HG03025 (cell line): ENCODE data around the gene GUCY2C.
A peak's percentile ranks its signal among the peaks of the same experiment; 100 is the strongest.

Experiments
- ATAC-seq: cut with Tn5 transposase; IDR thresholded peaks from one replicate; pipeline ENCODE4 v1.9.1; 2021; ENCODE audit warnings: mild to moderate bottlenecking, moderate library complexity; ENCODE audit not compliant: unreplicated experiment, low FRiP score

The GUCY2C gene

DNA sequence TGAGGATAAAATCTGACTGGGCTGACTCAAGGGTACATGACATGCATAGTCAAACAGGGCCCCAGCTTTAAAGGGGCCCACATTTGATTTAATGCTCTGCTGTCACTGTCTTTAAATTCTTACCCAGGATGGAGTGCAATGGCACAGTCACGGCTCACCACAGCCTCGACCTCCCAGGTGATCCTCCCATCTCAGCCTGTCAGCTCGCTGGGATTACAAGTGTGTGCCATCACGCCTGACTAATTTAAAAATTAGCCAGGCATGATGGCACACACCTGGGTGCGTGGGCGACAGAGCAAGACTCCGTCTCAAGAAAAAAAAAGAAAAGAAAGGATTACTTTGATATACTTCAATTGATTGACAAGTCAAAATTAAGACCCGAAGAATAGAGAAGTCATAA is 119.5 kb downstream of the GUCY2C start:
- peak; percentile 26 for ATAC-seq

DNA sequence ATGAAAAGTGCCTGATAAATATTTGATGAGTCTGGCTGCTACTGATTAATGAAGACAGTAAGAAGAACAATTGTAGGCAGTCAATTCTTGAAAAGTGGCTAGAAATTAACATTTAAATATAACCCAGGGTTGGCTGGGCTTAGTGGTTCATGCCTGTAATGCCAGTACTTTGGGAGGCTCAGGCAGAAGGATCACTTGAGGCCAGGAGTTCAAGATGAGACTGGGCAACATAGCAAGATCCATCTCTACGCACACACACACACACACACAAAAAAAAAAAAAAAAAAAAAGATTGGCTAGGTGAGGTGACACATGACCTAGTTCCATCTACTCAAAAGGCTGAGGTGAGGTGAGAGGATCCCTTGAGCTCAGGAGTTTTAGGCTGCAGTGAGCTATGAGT is 120.8 kb downstream of the GUCY2C start:
- no peak for ATAC-seq

DNA sequence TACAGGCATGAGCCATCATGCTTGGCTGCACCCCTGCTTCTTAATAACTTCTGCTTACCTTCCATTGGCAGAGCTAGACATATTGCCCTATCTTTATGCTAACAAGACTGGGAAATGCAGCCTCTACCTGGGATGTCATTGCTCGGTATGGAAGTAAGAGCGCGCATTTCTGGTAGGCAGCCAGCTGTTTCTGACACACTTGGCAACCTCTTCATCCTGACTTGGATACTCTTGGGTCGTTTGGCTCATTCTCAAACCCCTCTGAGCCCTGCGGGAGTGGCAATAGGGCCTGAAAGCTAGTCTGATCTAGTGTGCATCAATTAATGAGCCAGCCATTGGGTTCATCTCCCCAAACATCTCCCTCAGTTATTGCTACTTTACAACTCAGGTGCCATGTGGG is 123.3 kb downstream of the GUCY2C start:
- no peak for ATAC-seq

DNA sequence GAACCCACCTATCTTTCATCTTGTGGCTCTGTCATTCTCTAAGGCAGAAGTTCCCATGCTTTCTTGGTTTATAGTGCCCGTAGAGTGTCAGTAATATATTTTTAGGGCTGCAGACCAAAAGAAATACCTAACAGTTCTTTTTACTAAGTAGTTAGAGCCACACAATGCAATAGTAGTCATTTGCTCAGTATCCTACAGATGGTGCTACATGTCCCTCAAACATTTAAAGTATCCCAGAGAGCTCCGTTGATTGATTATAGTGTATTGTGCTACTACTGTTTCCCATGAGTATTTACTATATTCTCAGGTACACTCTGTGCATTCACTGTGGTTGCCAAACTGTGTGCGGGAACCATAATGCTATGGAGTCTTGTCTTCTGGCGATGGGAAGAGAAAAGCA is 124.0 kb downstream of the GUCY2C start:
- ATAC-seq = no peak

DNA sequence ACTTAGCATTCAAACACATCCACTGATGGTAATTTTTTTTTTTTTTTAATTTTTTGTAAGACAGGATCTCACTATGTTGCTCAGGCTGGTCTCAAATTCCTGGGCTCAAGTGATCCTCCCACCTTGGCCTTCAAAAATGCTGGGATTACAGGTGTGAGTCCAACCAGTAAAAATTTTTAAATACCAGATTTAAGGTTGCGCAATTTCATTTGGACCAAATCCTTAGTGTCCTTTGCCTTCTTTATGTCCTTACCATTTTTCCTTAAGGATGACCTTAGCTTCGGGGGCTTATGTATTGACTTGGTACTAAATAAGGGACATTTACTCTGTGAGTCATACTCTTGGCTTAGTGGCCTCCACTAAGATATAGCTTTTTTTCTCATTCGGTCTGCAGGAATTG is 124.6 kb downstream of the GUCY2C start:
- ATAC-seq = no peak

DNA sequence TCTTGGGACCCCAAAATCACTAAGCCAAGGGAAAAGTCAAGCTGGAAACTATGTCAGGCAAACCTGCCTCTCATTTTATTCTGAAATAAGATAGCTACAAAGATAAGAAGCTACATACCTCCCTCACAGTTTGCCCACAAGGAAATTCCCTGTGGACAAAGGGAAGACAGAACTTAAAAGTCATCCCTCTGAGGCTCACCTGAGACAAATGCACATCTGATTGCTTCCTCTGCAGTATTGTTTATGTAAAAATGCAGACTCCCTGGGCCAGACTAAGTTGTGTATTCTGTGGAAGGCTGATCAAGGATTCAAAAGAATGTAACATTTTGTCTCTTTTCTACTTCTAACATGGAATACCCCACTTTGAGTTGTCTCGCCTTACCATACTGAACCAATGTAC is 126.2 kb downstream of the GUCY2C start:
- no peak for ATAC-seq

DNA sequence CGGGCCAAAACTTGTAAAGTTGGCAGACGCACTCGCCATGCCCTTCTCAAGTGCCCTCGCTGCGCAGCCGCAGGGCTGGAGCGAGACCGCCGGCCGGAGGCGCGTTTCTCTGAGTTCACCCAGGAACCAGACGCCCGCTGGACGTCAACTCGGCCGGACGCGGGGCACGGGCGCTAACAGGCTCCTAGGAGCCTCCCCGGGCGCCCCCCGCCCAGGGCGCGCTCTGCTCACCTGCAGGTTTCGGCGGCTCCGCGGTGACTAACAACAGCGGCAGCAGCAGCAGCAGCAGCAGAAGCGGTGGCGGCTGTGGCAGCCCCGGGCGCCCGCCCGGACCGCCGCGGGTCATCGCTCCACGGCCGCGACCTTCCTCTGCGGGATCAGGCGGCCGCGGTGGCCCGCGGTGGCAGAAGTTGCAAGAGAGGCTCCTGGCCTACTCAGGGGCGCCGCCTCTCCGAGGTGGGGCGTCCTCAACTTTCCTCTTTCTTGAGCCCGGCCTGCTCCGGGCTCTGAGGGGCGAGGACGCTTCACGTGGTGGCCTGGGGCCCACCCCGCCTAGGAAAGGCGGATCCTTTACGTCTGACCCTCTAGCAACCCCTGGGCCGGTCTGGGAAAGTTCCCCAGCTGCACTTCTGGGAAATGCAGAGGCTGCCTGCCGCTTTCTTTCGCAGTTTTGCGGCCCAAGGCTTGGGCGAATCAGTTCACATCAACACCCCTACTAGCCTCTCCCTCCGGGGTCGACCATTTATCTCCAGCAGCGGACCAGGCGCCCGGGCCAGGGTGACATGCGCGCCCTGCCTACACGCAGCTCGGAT is 128.8 kb downstream of the GUCY2C start, which contains the start of gene PLBD1:
PLBD1 (minus strand) TSS at position 533 of the 812 bp plus-strand sequence; CDS start at position 346, 187 bp downstream.
- ATAC-seq = peak; percentile 68

DNA sequence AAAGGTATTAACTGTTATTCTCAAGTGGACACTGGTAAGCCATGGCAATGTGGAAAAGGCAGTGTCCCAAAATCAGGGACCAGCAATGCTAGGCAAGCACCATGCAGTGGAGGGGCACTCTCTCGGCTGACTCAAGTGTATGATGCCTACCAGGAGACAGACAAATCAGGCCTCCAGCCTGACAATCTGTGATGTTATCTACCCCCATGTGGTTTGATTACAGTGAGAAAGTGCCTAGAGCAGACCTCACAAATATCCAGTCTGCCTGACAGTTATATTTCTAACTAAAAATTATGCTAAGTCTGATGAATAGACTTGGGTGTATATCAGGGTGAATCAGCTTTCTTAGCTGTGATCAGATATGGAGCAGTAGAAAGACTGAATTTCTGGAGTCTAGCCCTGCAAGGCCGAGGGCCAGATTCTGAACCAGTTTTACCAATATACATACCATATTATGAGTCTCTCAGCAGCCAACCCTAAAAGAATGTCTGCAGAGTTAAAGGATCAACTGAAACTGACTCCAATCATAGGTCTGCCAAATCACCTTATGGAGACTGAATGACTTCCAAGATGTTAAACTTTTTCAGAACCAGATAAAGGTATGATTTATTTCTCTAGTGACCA is 132.0 kb downstream of the GUCY2C start:
- no peak for ATAC-seq

DNA sequence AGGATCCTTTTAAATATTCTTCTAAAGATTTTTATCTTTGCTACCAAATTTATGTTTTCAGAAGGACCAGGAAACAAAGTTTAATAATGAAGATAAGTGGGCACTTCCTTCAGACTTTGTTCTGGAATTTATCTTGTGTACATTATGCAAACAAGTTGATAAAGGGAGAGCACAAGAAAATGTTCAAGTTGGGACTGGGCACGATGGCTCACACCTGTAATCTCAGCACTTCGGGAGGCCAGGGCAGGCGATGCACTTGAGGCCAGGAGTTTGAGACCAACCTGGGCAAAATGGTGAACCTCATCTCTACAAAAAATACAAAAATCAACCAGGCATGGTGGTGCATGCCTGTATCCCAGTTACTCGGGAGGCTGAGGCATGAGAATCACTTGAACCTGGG is 133.4 kb downstream of the GUCY2C start:
- ATAC-seq = no peak
